ENCODE results near the gene KRTAP10-1. TPM values are rescaled to one million over a fixed set of nuclear protein-coding genes. Genes with fewer than 3 reads are reported as not detected.

KRTAP10-1 gene
- polyA plus RNA-seq, 3 donors: not detected

DNA sequence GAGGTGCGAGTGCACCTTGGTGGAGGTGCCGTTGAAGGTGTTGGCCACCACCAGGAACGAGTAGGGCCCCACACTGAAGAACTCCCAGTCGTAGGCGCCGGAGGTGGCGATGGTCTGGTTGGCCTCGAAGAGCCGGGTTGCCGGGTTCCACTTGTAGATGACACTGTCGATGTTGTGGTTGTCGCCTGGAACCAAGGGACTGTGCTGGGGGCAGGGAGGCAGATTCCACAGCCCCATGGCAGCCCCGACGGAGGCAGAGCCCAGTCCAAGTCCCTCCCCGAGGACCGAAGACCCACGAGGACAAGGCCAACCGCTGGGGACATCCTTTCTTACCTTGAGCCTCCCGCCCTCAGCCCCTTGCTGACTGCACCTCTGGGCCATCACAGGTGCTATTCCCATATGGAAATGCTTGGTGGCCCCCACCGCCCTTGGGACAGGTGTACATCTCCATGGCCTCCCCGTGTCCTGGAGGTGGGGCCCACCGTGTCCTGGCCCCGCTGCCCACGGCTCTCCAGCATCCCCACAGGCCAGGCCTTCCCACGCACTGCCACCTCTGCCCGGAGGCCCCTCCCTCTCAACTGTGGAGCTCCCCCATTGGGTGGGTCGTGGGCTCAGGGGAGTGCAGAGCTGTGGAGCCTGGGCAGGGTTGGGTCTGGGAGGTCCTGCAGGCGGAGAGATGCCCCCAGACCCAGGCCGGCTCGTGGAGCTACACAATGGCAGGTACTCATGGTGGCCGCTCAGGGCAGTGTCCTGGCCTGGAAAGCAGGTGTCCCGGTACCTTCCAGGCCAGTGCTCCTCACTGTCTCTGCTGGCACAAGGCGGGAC, 17.9 kb downstream of the KRTAP10-1 start:
- no peak overlapping the region for H3K27ac ChIP-seq (ENCODE audit: low read depth, low read length)
- WGBS, 3 donors: 83 to 90% (median 89%) methylated on average over 31 to 33 of the region's 33 CpGs

- WGBS, 3 donors: 86 to 90% (median 88%) methylated on average over 20 to 22 of the region's 22 CpGs
- H3K27ac ChIP-seq (ENCODE audit: low read depth, low read length): no peak overlapping the region
Measured at GRCh38 chr21:44521301-44521927, 18.6 kb downstream of the KRTAP10-1 start.

GRCh38 chr21:44520326-44521300, 19.4 kb downstream of the KRTAP10-1 start:
- 78 to 88% (median 87%) methylated on average over 31 of the region's 31 CpGs for WGBS, 3 donors
- H3K27ac ChIP-seq (ENCODE audit: low read depth, low read length): no peak overlapping the region

GRCh38 chr21:44519346-44520325, 20.4 kb downstream of the KRTAP10-1 start:
- WGBS, 3 donors: 85 to 90% (median 89%) methylated on average over 28 of the region's 28 CpGs
- H3K27ac ChIP-seq (ENCODE audit: low read depth, low read length): no peak overlapping the region

- H3K27ac ChIP-seq (ENCODE audit: low read depth, low read length): no peak overlapping the region
- WGBS, 3 donors: 52 to 81% (median 72%) methylated on average over 12 of the region's 12 CpGs
Measured at GRCh38 chr21:44518686-44519085, 21.3 kb downstream of the KRTAP10-1 start.

DNA sequence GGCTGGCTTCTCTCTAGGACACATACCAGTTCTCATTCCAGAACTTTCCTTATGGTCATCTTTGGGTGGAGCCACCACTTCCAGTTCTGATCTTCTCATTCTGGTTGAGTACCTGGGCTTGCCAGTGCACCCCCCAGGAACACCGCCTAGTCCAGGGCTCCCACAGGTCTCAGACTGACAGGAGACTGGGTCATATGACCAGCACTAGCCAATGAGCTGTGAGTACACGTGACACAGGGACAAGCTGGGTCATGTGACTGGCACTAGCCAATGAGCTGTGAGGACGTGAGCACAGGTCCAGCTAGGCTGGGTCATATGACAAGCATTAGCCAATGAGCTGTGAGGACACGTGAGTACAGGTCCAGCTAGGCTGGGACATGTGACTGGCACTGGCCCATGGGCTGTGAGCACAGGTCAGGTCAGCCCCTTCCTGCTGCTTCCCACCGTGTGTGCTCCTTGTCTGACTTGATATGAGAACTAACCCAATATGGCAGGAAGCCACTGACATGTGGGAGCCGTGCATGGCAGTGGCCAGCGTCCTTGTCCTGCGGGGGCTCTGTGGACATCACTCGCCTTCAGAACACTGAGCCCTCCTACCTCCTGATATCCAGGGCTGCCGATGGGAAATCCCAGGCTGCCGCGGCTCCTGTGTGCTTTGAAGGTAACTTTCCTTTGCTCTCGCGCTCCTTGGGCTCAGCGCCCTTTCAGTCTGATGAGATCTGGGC, 22.7 kb downstream of the KRTAP10-1 start:
- no peak overlapping the region for H3K27ac ChIP-seq (ENCODE audit: low read depth, low read length)
- 73 to 84% (median 76%) methylated on average over 15 of the region's 15 CpGs for WGBS, 3 donors

DNA sequence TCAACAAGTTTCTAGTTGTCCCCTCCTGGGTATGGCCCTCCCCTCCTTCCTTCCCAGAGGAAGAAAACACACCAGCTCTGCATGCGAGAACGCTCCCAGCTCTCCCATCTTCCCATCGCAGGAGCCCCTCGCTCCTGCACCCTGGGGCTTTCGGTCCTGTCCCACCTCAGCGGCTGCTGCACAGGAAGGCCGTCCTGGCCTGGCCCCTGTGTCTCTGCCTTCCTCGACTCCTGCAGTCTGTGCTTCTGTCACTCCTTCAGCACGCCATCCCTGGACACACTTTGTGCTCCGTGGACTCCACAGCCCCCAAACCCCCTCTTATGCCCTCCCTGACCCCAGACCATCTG, 23.2 kb downstream of the KRTAP10-1 start:
- H3K27ac ChIP-seq (ENCODE audit: low read depth, low read length): no peak overlapping the region
- 76 to 89% (median 89%) methylated on average over 10 of the region's 10 CpGs for whole genome bisulfite sequencing, 3 donors

- H3K27ac ChIP-seq (ENCODE audit: low read depth, low read length): no peak overlapping the region
- WGBS, 3 donors: 82 to 86% (median 85%) methylated on average over 13 of the region's 13 CpGs
Measured at GRCh38 chr21:44516342-44516741, 23.7 kb downstream of the KRTAP10-1 start.

GRCh38 chr21:44515359-44516165, 24.4 kb downstream of the KRTAP10-1 start:
- no peak overlapping the region for H3K27ac ChIP-seq (ENCODE audit: low read depth, low read length)
- 82 to 87% (median 85%) methylated on average over 32 of the region's 32 CpGs for WGBS, 3 donors

DNA sequence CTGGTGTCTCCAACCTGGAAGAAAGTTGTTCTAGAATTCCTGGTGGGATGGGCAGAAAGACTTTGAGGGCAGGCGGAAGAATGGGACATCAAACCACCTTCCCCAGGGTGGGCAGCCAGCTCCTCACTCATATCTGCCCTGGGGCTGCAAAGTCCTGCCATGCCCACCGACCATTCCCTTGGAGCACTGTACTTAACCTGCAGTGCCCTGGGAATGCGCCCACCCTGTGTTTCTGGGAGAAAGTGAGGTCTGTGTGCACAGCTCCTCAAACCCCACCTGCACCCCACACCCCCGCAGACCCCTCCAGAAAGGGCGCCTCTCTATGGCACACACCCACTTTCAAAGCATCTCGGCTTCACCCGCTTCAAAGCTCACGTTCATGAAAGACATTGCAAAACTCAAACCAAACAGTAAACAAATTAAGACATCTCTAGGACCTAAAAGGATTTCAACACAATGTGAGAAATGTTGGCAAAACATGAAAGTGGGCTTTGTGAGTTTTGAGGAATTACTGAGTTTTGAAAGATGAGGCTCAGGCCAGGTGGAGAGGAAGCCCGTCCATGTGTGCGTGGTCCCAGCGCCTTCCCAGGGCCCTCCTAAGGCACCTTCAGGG, 25.1 kb downstream of the KRTAP10-1 start:
- H3K27ac ChIP-seq (ENCODE audit: low read depth, low read length): no peak overlapping the region
- WGBS, 3 donors: 70 to 73% (median 70%) methylated on average over 11 of the region's 11 CpGs

DNA sequence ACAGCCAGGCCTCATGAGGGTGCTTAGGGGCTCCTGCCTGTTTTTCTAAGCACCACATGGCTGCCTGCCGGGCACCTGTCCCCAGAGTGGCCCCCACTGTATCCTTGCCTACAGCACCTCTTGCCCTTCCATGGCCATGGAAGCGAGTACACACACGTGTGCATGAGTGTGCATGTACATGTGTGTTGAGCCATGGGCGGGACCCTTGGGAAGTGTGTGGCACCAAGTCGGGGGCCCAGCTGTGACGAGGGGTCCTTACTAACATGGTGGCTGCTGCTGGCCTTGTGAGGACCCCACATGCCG, 25.8 kb downstream of the KRTAP10-1 start:
- H3K27ac ChIP-seq (ENCODE audit: low read depth, low read length): no peak overlapping the region
- WGBS, 3 donors: 84 to 91% (median 86%) methylated on average over 7 of the region's 7 CpGs

GRCh38 chr21:44513389-44514217, 26.4 kb downstream of the KRTAP10-1 start:
- 68 to 82% (median 80%) methylated on average over 15 of the region's 15 CpGs for WGBS, 3 donors

DNA sequence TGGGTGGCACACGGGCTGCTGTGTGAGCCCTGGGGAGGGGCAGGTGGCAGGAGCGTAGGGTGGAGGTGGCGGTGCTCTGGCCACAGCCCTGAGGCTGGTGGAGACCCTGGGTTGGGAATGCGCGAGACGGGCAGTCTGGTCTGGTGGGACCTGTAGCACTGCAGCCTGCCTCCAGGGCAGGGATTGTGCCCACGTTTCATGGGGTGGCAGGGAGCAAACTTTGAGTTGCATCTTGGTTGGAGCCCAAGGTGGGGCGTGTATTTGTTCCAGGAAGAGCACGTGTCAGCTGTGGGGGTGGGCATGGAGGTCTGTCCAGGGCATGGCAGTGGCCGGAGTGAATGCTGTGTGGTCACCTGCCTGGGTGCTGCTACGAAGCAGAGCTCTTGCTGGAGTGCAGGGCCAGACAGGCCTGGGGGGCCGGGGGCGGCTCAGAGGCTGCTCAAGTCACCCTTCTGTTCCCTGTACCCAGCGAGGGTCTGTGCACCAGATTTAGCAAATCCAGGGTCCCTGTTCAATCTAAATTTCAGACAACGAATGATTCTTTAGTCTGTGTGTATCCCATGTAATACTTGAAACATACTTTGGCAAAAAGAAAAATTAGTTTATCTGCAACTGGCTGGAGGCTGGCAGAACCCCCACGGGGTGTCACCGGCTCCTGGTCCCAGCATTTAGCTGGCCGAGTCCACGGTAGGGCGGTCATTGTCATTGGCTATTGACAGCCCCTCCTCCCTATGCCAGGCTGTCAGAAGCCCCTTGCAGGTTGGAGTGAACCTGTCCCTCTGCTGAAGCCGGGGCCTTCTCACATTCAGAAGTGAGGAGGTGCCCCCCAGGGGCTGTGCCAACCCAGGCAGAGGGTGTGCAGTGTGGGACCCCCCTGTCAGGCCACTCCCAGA, 27.3 kb downstream of the KRTAP10-1 start:
- no peak overlapping the region for H3K27ac ChIP-seq (ENCODE audit: low read depth, low read length)
- 77 to 83% (median 77%) methylated on average over 21 of the region's 21 CpGs for WGBS, 3 donors

More at GRCh38 chr21:44513389-44514217, 26.4 kb downstream of the KRTAP10-1 start:
- H3K27ac ChIP-seq (ENCODE audit: low read depth, low read length): no peak overlapping the region

- 74 to 81% (median 81%) methylated on average over 8 of the region's 8 CpGs for WGBS, 3 donors
- H3K27ac ChIP-seq (ENCODE audit: low read depth, low read length): no peak overlapping the region
Measured at GRCh38 chr21:44511938-44512275, 28.1 kb downstream of the KRTAP10-1 start.
